BLaER1 (cell line): ENCODE data around the gene PIRT.

Source experiments
- H3K27ac ChIP-seq: shearing (Covaris generic); formaldehyde crosslinking; 2 replicates; pipeline ENCODE4 v1.8.1; 2022
- H3K27me3 ChIP-seq: shearing (Covaris generic); formaldehyde crosslinking; 2 replicates; pipeline ENCODE4 v1.8.1; 2022
- H3K36me3 ChIP-seq: shearing (Covaris generic); formaldehyde crosslinking; 2 replicates; pipeline ENCODE4 v1.8.1; 2022
- H3K4me1 ChIP-seq: shearing (Covaris generic); formaldehyde crosslinking; 2 replicates; pipeline ENCODE4 v1.8.1; 2022
- H3K4me2 ChIP-seq: shearing (Covaris generic); formaldehyde crosslinking; 2 replicates; pipeline ENCODE4 v1.8.1; 2022
- H3K4me3 ChIP-seq: shearing (Covaris generic); formaldehyde crosslinking; 2 replicates; pipeline ENCODE4 v1.8.1; 2022
- H3K9ac ChIP-seq: shearing (Covaris generic); formaldehyde crosslinking; 2 replicates; pipeline ENCODE4 v1.8.1; 2022
- H3K9me3 ChIP-seq: shearing (Covaris generic); formaldehyde crosslinking; 2 replicates; pipeline ENCODE4 v1.8.1; 2022
- H4K20me1 ChIP-seq: shearing (Covaris generic); formaldehyde crosslinking; 2 replicates; pipeline ENCODE4 v1.8.1; 2022
- Cebpa-rat ChIP-seq: shearing (Covaris generic); IDR thresholded peaks from 2 replicates; pipeline ENCODE4 v1.8.1; 2022

Gene PIRT

GRCh38 chr17:10845388-10845751 is 7.5 kb upstream of the PIRT start:
- H3K9me3 ChIP-seq = no peaks in the 10 kb centered on the region
- no peaks in the 10 kb centered on the region for H4K20me1 ChIP-seq
- no peak for TF ChIP-seq Cebpa-rat
- H3K27me3 ChIP-seq = no peaks in the 10 kb centered on the region
- H3K4me1 ChIP-seq = peaks cover 5% of the 10 kb centered on the region
- H3K9ac ChIP-seq = no peak overlapping the region
- H3K4me3 ChIP-seq = peak overlapping the region; percentile 68; the same call in 1 of the 2 replicates
- no peak overlapping the region for H3K27ac ChIP-seq
- peak overlapping the region; percentile 91; the same call in 1 of the 2 replicates for H3K4me2 ChIP-seq
- no peaks in the 10 kb centered on the region for H3K36me3 ChIP-seq

GRCh38 chr17:10844621-10845387 is 6.9 kb upstream of the PIRT start:
- no peaks in the 10 kb centered on the region for H3K9me3 ChIP-seq
- peaks cover 5% of the 10 kb centered on the region for H3K4me1 ChIP-seq
- peak overlapping the region; percentile 68 for H3K4me3 ChIP-seq
- H3K27me3 ChIP-seq = no peaks in the 10 kb centered on the region
- H3K4me2 ChIP-seq = peak overlapping the region; percentile 91
- no peaks in the 10 kb centered on the region for H4K20me1 ChIP-seq
- no peaks in the 10 kb centered on the region for H3K36me3 ChIP-seq
- no peak overlapping the region for H3K27ac ChIP-seq
- TF ChIP-seq Cebpa-rat = no peak
- H3K9ac ChIP-seq = peak overlapping the region; percentile 44; the same call in 1 of the 2 replicates

- Histone ChIP-seq H3K36me3 (no peaks in the 10 kb centered on the region), H3K4me1 (peaks cover 5% of the 10 kb centered on the region), H3K9ac (no peak overlapping the region), H3K27me3 (no peaks in the 10 kb centered on the region), H3K4me3 (no peak overlapping the region), H4K20me1 (no peaks in the 10 kb centered on the region), H3K27ac (no peak overlapping the region), H3K4me2 (no peak overlapping the region), H3K9me3 (no peaks in the 10 kb centered on the region)
- no peak for TF ChIP-seq Cebpa-rat
Observed at GRCh38 chr17:10843811-10844210, 5.9 kb upstream of the PIRT start.

GRCh38 chr17:10842658-10843057 is 4.8 kb upstream of the PIRT start:
- no peaks in the 10 kb centered on the region for H3K27me3 ChIP-seq
- no peak overlapping the region for H3K4me3 ChIP-seq
- H3K9me3 ChIP-seq = no peaks in the 10 kb centered on the region
- no peak for TF ChIP-seq Cebpa-rat
- H3K4me2 ChIP-seq = no peak overlapping the region
- H3K4me1 ChIP-seq = peaks cover 5% of the 10 kb centered on the region
- H3K9ac ChIP-seq = no peak overlapping the region
- no peak overlapping the region for H3K27ac ChIP-seq
- H3K36me3 ChIP-seq = no peaks in the 10 kb centered on the region
- H4K20me1 ChIP-seq = no peaks in the 10 kb centered on the region

- TF ChIP-seq Cebpa-rat = no peak
- H3K4me3 ChIP-seq = no peak overlapping the region
Observed at GRCh38 chr17:10838682-10839081, 795 bp upstream of the PIRT start.

GRCh38 chr17:10836966-10837590 is 809 bp downstream of the PIRT start:
- H3K27ac ChIP-seq = no peak overlapping the region
- H3K4me2 ChIP-seq = no peak overlapping the region
- no peak overlapping the region for H3K4me3 ChIP-seq
- no peaks in the 10 kb centered on the region for H3K4me1 ChIP-seq
- no peaks in the 10 kb centered on the region for H3K27me3 ChIP-seq
- H3K36me3 ChIP-seq = no peaks in the 10 kb centered on the region
- no peak overlapping the region for H3K9ac ChIP-seq
- H4K20me1 ChIP-seq = no peaks in the 10 kb centered on the region
- H3K9me3 ChIP-seq = no peaks in the 10 kb centered on the region
- TF ChIP-seq Cebpa-rat = no peak

More at GRCh38 chr17:10838682-10839081, 795 bp upstream of the PIRT start:
- H3K9me3 ChIP-seq = no peaks in the 10 kb centered on the region
- no peak overlapping the region for H3K27ac ChIP-seq
- H3K27me3 ChIP-seq = no peaks in the 10 kb centered on the region
- H3K4me1 ChIP-seq = no peaks in the 10 kb centered on the region
- H3K9ac ChIP-seq = no peak overlapping the region
- no peaks in the 10 kb centered on the region for H3K36me3 ChIP-seq
- H4K20me1 ChIP-seq = no peaks in the 10 kb centered on the region
- H3K4me2 ChIP-seq = no peak overlapping the region

GRCh38 chr17:10836145-10836544 is 1.7 kb downstream of the PIRT start:
- no peak overlapping the region for H3K4me3 ChIP-seq
- H4K20me1 ChIP-seq = no peaks in the 10 kb centered on the region
- no peak overlapping the region for H3K9ac ChIP-seq
- no peaks in the 10 kb centered on the region for H3K27me3 ChIP-seq
- no peak overlapping the region for H3K27ac ChIP-seq
- TF ChIP-seq Cebpa-rat = no peak
- no peaks in the 10 kb centered on the region for H3K36me3 ChIP-seq
- no peaks in the 10 kb centered on the region for H3K9me3 ChIP-seq
- H3K4me2 ChIP-seq = no peak overlapping the region
- H3K4me1 ChIP-seq = no peaks in the 10 kb centered on the region

GRCh38 chr17:10831696-10832095 is 6.2 kb downstream of the PIRT start:
- TF ChIP-seq Cebpa-rat = no peak
- Histone ChIP-seq H3K9ac (no peak overlapping the region), H3K4me1 (no peaks in the 10 kb centered on the region), H3K4me3 (no peak overlapping the region), H3K9me3 (no peaks in the 10 kb centered on the region), H3K27me3 (no peaks in the 10 kb centered on the region), H3K4me2 (no peak overlapping the region), H3K27ac (no peak overlapping the region), H4K20me1 (no peaks in the 10 kb centered on the region), H3K36me3 (no peaks in the 10 kb centered on the region)

- no peaks in the 10 kb centered on the region for H3K9me3 ChIP-seq
- H3K4me1 ChIP-seq = no peaks in the 10 kb centered on the region
- no peak for TF ChIP-seq Cebpa-rat
- H3K36me3 ChIP-seq = no peaks in the 10 kb centered on the region
- no peaks in the 10 kb centered on the region for H4K20me1 ChIP-seq
- no peaks in the 10 kb centered on the region for H3K27me3 ChIP-seq
- no peak overlapping the region for H3K9ac ChIP-seq
- H3K4me2 ChIP-seq = no peak overlapping the region
- no peak overlapping the region for H3K4me3 ChIP-seq
- no peak overlapping the region for H3K27ac ChIP-seq
Observed at GRCh38 chr17:10827898-10828552, 9.9 kb downstream of the PIRT start.

- no peaks in the 10 kb centered on the region for H3K9me3 ChIP-seq
- H3K4me3 ChIP-seq = no peak overlapping the region
- H4K20me1 ChIP-seq = no peaks in the 10 kb centered on the region
- no peak for TF ChIP-seq Cebpa-rat
- H3K4me1 ChIP-seq = no peaks in the 10 kb centered on the region
- H3K27me3 ChIP-seq = no peaks in the 10 kb centered on the region
- no peaks in the 10 kb centered on the region for H3K36me3 ChIP-seq
- no peak overlapping the region for H3K9ac ChIP-seq
- no peak overlapping the region for H3K27ac ChIP-seq
- no peak overlapping the region for H3K4me2 ChIP-seq
Observed at GRCh38 chr17:10824874-10825273, 13.0 kb downstream of the PIRT start.
